ENCODE measurements around the gene TSC2. TPM values are rescaled to one million over a fixed set of nuclear protein-coding genes. Genes with fewer than 3 reads are reported as not detected.
"Not testable (repeated sequence)": the region's sequence is repeated elsewhere in the genome, so short reads cannot be mapped to it uniquely, and the experiment has no call there.

The TSC2 gene
- total RNA-seq, 2 donors from 2014 or later, result 42.4 to 43.2 TPM

- H3K4me3 ChIP-seq; DNase-seq (ENCODE audit: low spot score); H3K4me1 ChIP-seq; H3K27me3 ChIP-seq; H3K27ac ChIP-seq; H3K9me3 ChIP-seq: not testable (repeated sequence)
- peaks cover 71% of the 10 kb centered on the region for H3K36me3 ChIP-seq
Observed at GRCh38 chr16:2107121-2107790, 59.5 kb downstream of the TSC2 start.

- DNase-seq (ENCODE audit: low spot score); H3K9me3 ChIP-seq; H3K4me1 ChIP-seq; H3K27me3 ChIP-seq; H3K4me3 ChIP-seq; H3K27ac ChIP-seq: not testable (repeated sequence)
- H3K36me3 ChIP-seq, result peaks cover 66% of the 10 kb centered on the region
Observed at GRCh38 chr16:2107791-2108125, 60.0 kb downstream of the TSC2 start.

- H3K4me1 ChIP-seq; H3K27me3 ChIP-seq; H3K27ac ChIP-seq; H3K4me3 ChIP-seq; DNase-seq (ENCODE audit: low spot score); H3K9me3 ChIP-seq: not testable (repeated sequence)
- H3K36me3 ChIP-seq, result peaks cover 63% of the 10 kb centered on the region
Observed at GRCh38 chr16:2108446-2109270, 60.9 kb downstream of the TSC2 start.

- H3K27ac ChIP-seq; H3K4me3 ChIP-seq; H3K4me1 ChIP-seq; DNase-seq (ENCODE audit: low spot score); H3K27me3 ChIP-seq; H3K9me3 ChIP-seq: not testable (repeated sequence)
- peaks cover 69% of the 10 kb centered on the region for H3K36me3 ChIP-seq
Observed at GRCh38 chr16:2109271-2109580, 61.4 kb downstream of the TSC2 start.

- H3K4me1 ChIP-seq; H3K27ac ChIP-seq; H3K4me3 ChIP-seq; H3K27me3 ChIP-seq; H3K9me3 ChIP-seq; DNase-seq (ENCODE audit: low spot score): not testable (repeated sequence)
- H3K36me3 ChIP-seq, result peaks cover 72% of the 10 kb centered on the region
Observed at GRCh38 chr16:2109872-2110271, 62.1 kb downstream of the TSC2 start.

- not testable (repeated sequence) for H3K27me3 ChIP-seq; H3K27ac ChIP-seq; H3K9me3 ChIP-seq; DNase-seq (ENCODE audit: low spot score); H3K4me1 ChIP-seq; H3K4me3 ChIP-seq
- H3K36me3 ChIP-seq, result peaks cover 67% of the 10 kb centered on the region
Observed at GRCh38 chr16:2110332-2111008, 62.7 kb downstream of the TSC2 start.

- H3K4me3 ChIP-seq; H3K27ac ChIP-seq; H3K27me3 ChIP-seq; H3K9me3 ChIP-seq; H3K4me1 ChIP-seq; DNase-seq (ENCODE audit: low spot score): not testable (repeated sequence)
- peaks cover 62% of the 10 kb centered on the region for H3K36me3 ChIP-seq
Observed at GRCh38 chr16:2111009-2111353, 63.2 kb downstream of the TSC2 start.

- not testable (repeated sequence) for H3K27ac ChIP-seq; DNase-seq (ENCODE audit: low spot score); H3K9me3 ChIP-seq; H3K4me3 ChIP-seq; H3K27me3 ChIP-seq; H3K4me1 ChIP-seq
- peaks cover 58% of the 10 kb centered on the region for H3K36me3 ChIP-seq
Observed at GRCh38 chr16:2111412-2112335, 63.9 kb downstream of the TSC2 start.

- H3K27me3 ChIP-seq; DNase-seq (ENCODE audit: low spot score); H3K4me3 ChIP-seq; H3K9me3 ChIP-seq; H3K27ac ChIP-seq: not testable (repeated sequence)
- Histone ChIP-seq H3K36me3 (peaks cover 54% of the 10 kb centered on the region), H3K4me1 (peaks cover 0 to 13% of the 10 kb centered on the region in 2 donors)
Observed at GRCh38 chr16:2112539-2113106, 64.8 kb downstream of the TSC2 start.

- H3K27ac ChIP-seq; DNase-seq (ENCODE audit: low spot score): not testable (repeated sequence)
Observed at GRCh38 chr16:2114225-2114624, 66.4 kb downstream of the TSC2 start.

GRCh38 chr16:2114885-2115590 lies 67.3 kb downstream of the TSC2 start:
- peaks cover 0 to 13% of the 10 kb centered on the region in 2 donors for H3K4me1 ChIP-seq
- not testable (repeated sequence) for DNase-seq (ENCODE audit: low spot score); H3K9me3 ChIP-seq; H3K27ac ChIP-seq; H3K27me3 ChIP-seq; H3K4me3 ChIP-seq
- H3K36me3 ChIP-seq, result peaks cover 31% of the 10 kb centered on the region

More at GRCh38 chr16:2114225-2114624, 66.4 kb downstream of the TSC2 start:
- H3K4me3 ChIP-seq, H3K9me3 ChIP-seq, H3K27me3 ChIP-seq: not testable (repeated sequence)
- Histone ChIP-seq H3K4me1 (peaks cover 0 to 13% of the 10 kb centered on the region in 2 donors), H3K36me3 (peaks cover 38% of the 10 kb centered on the region)

All from right atrium auricular region (tissue), 2 donors.